DOHH2 (cell line): ENCODE measurements around the gene NFIA.

ENCODE experiments used
- EZH2phosphoT487 ChIP-seq: fragments of 200-600 bp; sonication (generic); IDR thresholded peaks from 2 replicates; pipeline ENCODE4 v1.6.1; 2017; ENCODE audit warnings: borderline replicate concordance, mild to moderate bottlenecking, antibody characterized with exemption, low read length, moderate library complexity, mixed read lengths
- TF ChIP-seq, protein P1 (sequence below): fragments of 200-600 bp; sonication (generic); IDR thresholded peaks from one replicate; pipeline ENCODE4 v1.5.1; 2014; ENCODE audit warnings: antibody characterized with exemption, mild to moderate bottlenecking, low read depth, low read length; ENCODE audit not compliant: poor library complexity, severe bottlenecking

- TF ChIP-seq, protein P1, sequence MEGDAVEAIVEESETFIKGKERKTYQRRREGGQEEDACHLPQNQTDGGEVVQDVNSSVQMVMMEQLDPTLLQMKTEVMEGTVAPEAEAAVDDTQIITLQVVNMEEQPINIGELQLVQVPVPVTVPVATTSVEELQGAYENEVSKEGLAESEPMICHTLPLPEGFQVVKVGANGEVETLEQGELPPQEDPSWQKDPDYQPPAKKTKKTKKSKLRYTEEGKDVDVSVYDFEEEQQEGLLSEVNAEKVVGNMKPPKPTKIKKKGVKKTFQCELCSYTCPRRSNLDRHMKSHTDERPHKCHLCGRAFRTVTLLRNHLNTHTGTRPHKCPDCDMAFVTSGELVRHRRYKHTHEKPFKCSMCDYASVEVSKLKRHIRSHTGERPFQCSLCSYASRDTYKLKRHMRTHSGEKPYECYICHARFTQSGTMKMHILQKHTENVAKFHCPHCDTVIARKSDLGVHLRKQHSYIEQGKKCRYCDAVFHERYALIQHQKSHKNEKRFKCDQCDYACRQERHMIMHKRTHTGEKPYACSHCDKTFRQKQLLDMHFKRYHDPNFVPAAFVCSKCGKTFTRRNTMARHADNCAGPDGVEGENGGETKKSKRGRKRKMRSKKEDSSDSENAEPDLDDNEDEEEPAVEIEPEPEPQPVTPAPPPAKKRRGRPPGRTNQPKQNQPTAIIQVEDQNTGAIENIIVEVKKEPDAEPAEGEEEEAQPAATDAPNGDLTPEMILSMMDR, result no peak
- TF ChIP-seq EZH2phosphoT487, result no peak
Observed at GRCh38 chr1:61412601-61413000, 330.2 kb downstream of the NFIA start.
